GM12891 (cell line): ENCODE data around the gene CHIA.

Experiments
- PAX5 ChIP-seq: IDR thresholded peaks from 2 replicates; pipeline ENCODE4 v1.6.1; 2011; ENCODE audit warnings: low read length, moderate library complexity, mild to moderate bottlenecking; ENCODE audit not compliant: insufficient read depth, severe bottlenecking
- POLR2A ChIP-seq: IDR thresholded peaks from 2 replicates; pipeline ENCODE4 v1.6.1; 2011; ENCODE audit warnings: low read depth, low read length, control low read depth
- POLR2AphosphoS5 ChIP-seq: IDR thresholded peaks from 2 replicates; pipeline ENCODE4 v1.6.1; 2011; ENCODE audit warnings: low read depth, low read length, control low read depth
- SPI1 ChIP-seq: IDR thresholded peaks from 2 replicates; pipeline ENCODE4 v1.6.1; 2011; ENCODE audit warnings: low read depth, low read length, control low read depth
- TAF1 ChIP-seq: IDR thresholded peaks from 2 replicates; pipeline ENCODE4 v1.6.1; 2011; ENCODE audit warnings: low read depth, low read length, control low read depth

DNA sequence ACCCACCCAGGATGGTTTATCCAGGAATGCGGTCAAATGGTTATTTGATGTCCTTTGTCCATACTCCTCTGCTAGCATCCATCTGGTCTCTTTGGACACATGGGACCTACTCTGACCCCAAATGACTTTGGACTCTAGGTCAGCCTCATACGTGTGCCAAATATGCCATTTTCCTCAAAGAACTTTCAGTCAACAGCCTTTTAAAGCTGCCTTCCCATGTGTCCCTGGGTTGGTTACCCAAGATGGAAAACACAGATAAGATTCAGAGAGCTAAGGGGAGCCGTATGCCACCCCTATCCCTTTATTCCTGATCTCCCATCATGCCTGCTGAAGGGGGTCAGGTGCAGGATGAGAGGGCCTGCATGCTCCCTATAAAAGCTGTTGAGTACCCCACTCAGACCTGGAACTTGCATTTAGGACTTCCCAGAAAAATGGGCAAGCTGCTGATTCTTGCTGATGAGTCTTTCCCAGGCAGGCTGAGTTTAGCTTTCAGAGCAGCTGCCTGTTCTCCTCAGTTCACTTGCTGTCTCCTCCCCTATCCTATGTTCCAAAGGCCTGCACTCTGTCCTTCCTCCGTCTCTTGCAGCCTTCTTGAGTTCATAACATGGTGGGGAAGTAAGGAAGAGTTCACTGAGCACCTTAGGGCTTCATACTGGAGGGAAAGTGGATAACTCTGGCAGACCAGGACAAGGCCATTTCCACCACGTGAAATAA, 43.4 kb upstream of the CHIA start:
- no peak for TF ChIP-seq POLR2A
- no peak for TF ChIP-seq SPI1
- TF ChIP-seq TAF1: no peak
- no peak for TF ChIP-seq POLR2AphosphoS5
- TF ChIP-seq PAX5: no peak
